WERI-Rb-1 (cell line): ENCODE measurements around the gene LPAR1.

Experiments used
- DNase-seq: peaks from one replicate; pipeline ENCODE4 v3.0.0-alpha.2; 2020
- H3K27ac ChIP-seq: fragments of 250-450 bp; sonication (Bioruptor Pico); 2 replicates; pipeline ENCODE4 v1.5.1; 2020; ENCODE audit warnings: mild to moderate bottlenecking, moderate library complexity
- H3K27me3 ChIP-seq: fragments of 250-450 bp; sonication (Bioruptor Pico); 2 replicates; pipeline ENCODE4 v1.5.1; 2021; ENCODE audit warnings: mild to moderate bottlenecking, low read depth, moderate library complexity; ENCODE audit not compliant: insufficient read depth, severe bottlenecking
- H3K36me3 ChIP-seq: fragments of 250-450 bp; sonication (Bioruptor Pico); 2 replicates; pipeline ENCODE4 v1.5.1; 2020; ENCODE audit warnings: mild to moderate bottlenecking, moderate library complexity
- H3K4me3 ChIP-seq: 2 replicates; pipeline ENCODE4 v1.5.1; 2011; ENCODE audit warnings: low read depth, mild to moderate bottlenecking, control low read depth, low read length
- H3K9me3 ChIP-seq: fragments of 250-450 bp; sonication (Bioruptor Pico); 2 replicates; pipeline ENCODE4 v1.5.1; 2021; ENCODE audit warnings: mild to moderate bottlenecking, moderate library complexity; ENCODE audit not compliant: severe bottlenecking
- TF ChIP-seq, protein P1 (sequence below): IDR thresholded peaks from 2 replicates; pipeline ENCODE4 v1.5.1; 2011; ENCODE audit warnings: low read depth, mild to moderate bottlenecking, control low read depth, inconsistent platforms, low read length

Gene LPAR1

DNA sequence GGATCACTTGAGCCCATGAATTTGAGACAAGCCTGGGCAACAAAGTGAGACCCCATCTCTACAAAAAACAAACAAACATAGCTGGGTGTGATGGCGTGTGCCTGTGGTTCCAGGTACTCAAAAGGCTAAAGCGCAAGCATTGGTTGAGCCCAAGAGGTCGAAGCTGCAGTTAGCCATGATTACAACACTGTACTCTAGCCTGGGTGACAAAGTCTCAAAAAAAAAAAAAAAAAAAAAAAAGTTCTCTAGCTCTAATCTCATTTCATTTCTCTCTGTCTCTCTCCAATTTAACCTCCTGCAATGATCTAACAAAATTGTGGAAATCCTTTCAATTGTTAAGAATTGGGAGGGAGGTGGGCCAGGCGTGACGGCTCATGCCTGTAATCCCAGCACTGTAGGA, 33.3 kb downstream of the LPAR1 start:
- peaks cover 52% of the 10 kb centered on the region for H3K27me3 ChIP-seq
- no peaks in the 10 kb centered on the region for H3K9me3 ChIP-seq
- H3K27ac ChIP-seq, result no peak overlapping the region
- H3K36me3 ChIP-seq, result no peaks in the 10 kb centered on the region
- no peak overlapping the region for H3K4me3 ChIP-seq
- no peak for DNase-seq
- TF ChIP-seq, protein P1, sequence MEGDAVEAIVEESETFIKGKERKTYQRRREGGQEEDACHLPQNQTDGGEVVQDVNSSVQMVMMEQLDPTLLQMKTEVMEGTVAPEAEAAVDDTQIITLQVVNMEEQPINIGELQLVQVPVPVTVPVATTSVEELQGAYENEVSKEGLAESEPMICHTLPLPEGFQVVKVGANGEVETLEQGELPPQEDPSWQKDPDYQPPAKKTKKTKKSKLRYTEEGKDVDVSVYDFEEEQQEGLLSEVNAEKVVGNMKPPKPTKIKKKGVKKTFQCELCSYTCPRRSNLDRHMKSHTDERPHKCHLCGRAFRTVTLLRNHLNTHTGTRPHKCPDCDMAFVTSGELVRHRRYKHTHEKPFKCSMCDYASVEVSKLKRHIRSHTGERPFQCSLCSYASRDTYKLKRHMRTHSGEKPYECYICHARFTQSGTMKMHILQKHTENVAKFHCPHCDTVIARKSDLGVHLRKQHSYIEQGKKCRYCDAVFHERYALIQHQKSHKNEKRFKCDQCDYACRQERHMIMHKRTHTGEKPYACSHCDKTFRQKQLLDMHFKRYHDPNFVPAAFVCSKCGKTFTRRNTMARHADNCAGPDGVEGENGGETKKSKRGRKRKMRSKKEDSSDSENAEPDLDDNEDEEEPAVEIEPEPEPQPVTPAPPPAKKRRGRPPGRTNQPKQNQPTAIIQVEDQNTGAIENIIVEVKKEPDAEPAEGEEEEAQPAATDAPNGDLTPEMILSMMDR, result no peak

DNA sequence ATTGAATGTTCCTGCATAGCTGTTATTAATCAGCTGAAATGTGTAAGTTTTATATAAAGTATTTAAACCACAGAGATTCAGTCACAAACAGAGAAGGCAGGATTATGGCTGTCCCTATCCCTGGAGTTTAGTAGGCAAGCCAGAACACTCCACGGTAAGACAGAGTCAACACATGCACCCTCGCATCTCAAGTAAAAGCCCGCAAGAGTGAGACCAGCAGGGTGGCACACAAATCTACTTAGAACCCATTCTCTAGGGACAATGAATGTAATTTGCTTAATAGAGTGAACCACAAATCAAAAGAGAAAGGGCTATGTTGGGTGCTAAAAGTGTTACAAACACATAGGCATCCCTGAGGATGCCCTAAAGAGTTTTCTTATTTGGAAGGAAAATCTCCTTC, 35.1 kb downstream of the LPAR1 start:
- H3K36me3 ChIP-seq, result no peaks in the 10 kb centered on the region
- peaks cover 61% of the 10 kb centered on the region for H3K27me3 ChIP-seq
- TF ChIP-seq, protein P1, result no peak
- no peak overlapping the region for H3K27ac ChIP-seq
- no peak overlapping the region for H3K4me3 ChIP-seq
- no peak for DNase-seq
- no peaks in the 10 kb centered on the region for H3K9me3 ChIP-seq

GRCh38 chr9:111001526-111001925, 36.7 kb downstream of the LPAR1 start:
- no peak overlapping the region for H3K27ac ChIP-seq
- TF ChIP-seq, protein P1, result no peak
- no peak overlapping the region for H3K4me3 ChIP-seq
- H3K36me3 ChIP-seq, result no peaks in the 10 kb centered on the region
- no peaks in the 10 kb centered on the region for H3K9me3 ChIP-seq
- peaks cover 68% of the 10 kb centered on the region for H3K27me3 ChIP-seq
- DNase-seq, result no peak

DNA sequence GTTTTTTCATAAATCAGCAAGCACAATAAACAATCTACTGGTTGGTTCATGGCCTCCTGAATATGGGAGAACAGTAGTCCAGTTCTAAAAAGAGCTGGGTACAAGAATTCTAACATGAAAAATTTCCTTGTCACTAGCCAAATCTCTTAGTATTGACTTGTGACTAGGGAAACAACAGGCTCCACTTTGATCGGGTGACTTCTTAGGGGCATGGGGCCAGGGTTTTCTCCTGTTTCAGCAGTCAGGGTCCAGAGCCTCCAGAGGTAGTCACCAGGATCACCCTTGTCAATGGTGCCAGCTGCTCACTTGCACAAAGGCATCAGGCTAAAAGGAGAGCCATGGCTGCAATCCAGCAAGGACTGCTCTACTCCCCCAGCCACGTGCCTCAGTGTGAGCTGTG, 38.1 kb downstream of the LPAR1 start:
- Histone ChIP-seq H3K4me3 (no peak overlapping the region), H3K9me3 (no peaks in the 10 kb centered on the region), H3K27me3 (peaks cover 79% of the 10 kb centered on the region), H3K27ac (no peak overlapping the region), H3K36me3 (no peaks in the 10 kb centered on the region)
- TF ChIP-seq, protein P1, result no peak
- DNase-seq, result no peak

- Histone ChIP-seq H3K4me3 (no peak overlapping the region), H3K27ac (no peak overlapping the region), H3K9me3 (no peaks in the 10 kb centered on the region), H3K36me3 (no peaks in the 10 kb centered on the region), H3K27me3 (peaks cover 83% of the 10 kb centered on the region)
- DNase-seq, result no peak
- TF ChIP-seq, protein P1, result no peak
Observed at GRCh38 chr9:110999379-110999778, 38.9 kb downstream of the LPAR1 start.

DNA sequence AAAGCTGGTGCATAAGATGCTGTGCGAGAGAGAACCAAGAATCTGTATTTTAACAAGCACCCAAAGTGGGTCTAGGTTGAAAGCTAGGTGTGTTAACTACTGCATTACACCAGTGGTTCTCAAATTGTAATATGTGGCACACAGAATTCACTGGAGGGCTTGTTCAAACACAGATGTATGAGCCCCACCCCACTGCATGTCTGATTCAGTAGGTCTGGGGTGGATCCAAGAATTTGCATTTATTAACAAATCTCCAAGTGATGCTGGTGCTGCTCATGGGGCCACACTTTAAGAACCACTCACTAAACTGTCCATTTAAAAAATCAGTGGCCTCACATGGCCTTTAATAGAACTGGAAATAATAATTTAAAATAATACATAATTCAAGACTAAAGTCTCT, 40.4 kb downstream of the LPAR1 start:
- H3K36me3 ChIP-seq, result no peaks in the 10 kb centered on the region
- no peak overlapping the region for H3K4me3 ChIP-seq
- TF ChIP-seq, protein P1, result no peak
- peaks cover 89% of the 10 kb centered on the region for H3K27me3 ChIP-seq
- no peak for DNase-seq
- no peaks in the 10 kb centered on the region for H3K9me3 ChIP-seq
- H3K27ac ChIP-seq, result no peak overlapping the region
